Activated CD4-positive, alpha-beta memory T cell treated with anti-CD3 and anti-CD28 coated beads for 36 hours (primary cell): ENCODE results near the gene ZNF385D. TPM values are rescaled to one million over a fixed set of nuclear protein-coding genes. Genes with fewer than 3 reads are reported as not detected.
"Not testable (repeated sequence)": the region's sequence is repeated elsewhere in the genome, so short reads cannot be mapped to it uniquely, and the experiment has no call there.

Experiments
- CTCF ChIA-PET: fragments of 350-600 bp; sonication (Branson Sonifier 250); formaldehyde crosslinking; loops from one replicate; lab custom pipeline; 2021; ENCODE audit warnings: antibody characterized with exemption, inconsistent platforms; lab: Charles Lee
- POLR2A ChIA-PET: fragments of 350-600 bp; sonication (Branson Sonifier 250); formaldehyde crosslinking; loops from one replicate; lab custom pipeline; 2021; ENCODE audit warnings: antibody characterized with exemption; lab: Charles Lee
- DNase-seq: peaks from one replicate; pipeline ENCODE4 v3.0.0-alpha.2; 2020
- H3K27ac Mint-ChIP-seq: one replicate; pipeline ENCODE4 v1.8.0; 2021; ENCODE audit warnings: mixed read lengths
- H3K27me3 Mint-ChIP-seq: one replicate; pipeline ENCODE4 v1.8.0; 2021; ENCODE audit warnings: mixed read lengths
- H3K36me3 Mint-ChIP-seq: one replicate; pipeline ENCODE4 v1.8.0; 2021; ENCODE audit warnings: mixed read lengths
- H3K4me1 Mint-ChIP-seq: one replicate; pipeline ENCODE4 v1.8.0; 2021; ENCODE audit warnings: low read depth, mixed read lengths
- H3K4me3 Mint-ChIP-seq: one replicate; pipeline ENCODE4 v1.8.0; 2021; ENCODE audit warnings: mild to moderate bottlenecking, mixed read lengths
- H3K9me3 Mint-ChIP-seq: one replicate; pipeline ENCODE4 v1.8.0; 2021; ENCODE audit warnings: mixed read lengths
- intact Hi-C: fragments of 100-400 bp; cut with micrococcal nuclease; formaldehyde crosslinking; loops from one replicate; pipeline ENCODE4 v1.15.1; 2023
- total RNA-seq, 2 experiments: library from RNA; stranded (reverse); gene quantifications; one replicate each; pipeline ENCODE4 v1.2.3, GENCODE V29; 2021

ZNF385D gene
- total RNA-seq, 2 experiments from 2014 or later = not detected

GRCh38 chr3:21515417-21515816, 235.6 kb downstream of the ZNF385D start:
- Mint-ChIP-seq H3K4me1 (no peaks in the 10 kb centered on the region), H3K27me3 (no peaks in the 10 kb centered on the region), H3K27ac (no peak overlapping the region), H3K36me3 (no peaks in the 10 kb centered on the region), H3K4me3 (no peak overlapping the region), H3K9me3 (peaks cover 17% of the 10 kb centered on the region)
- intact Hi-C loops = no loop called here
- POLR2A ChIA-PET = no interaction called here
- CTCF ChIA-PET = no interaction called here
- DNase-seq = no peak

- no peaks in the 10 kb centered on the region for H3K4me1 Mint-ChIP-seq
- no peak overlapping the region for H3K4me3 Mint-ChIP-seq
- H3K9me3 Mint-ChIP-seq = peaks cover 16% of the 10 kb centered on the region
- no peaks in the 10 kb centered on the region for H3K36me3 Mint-ChIP-seq
- H3K27me3 Mint-ChIP-seq = no peaks in the 10 kb centered on the region
- CTCF ChIA-PET = no interaction called here
- POLR2A ChIA-PET = no interaction called here
- DNase-seq = no peak
- no peak overlapping the region for H3K27ac Mint-ChIP-seq
- intact Hi-C loops = no loop called here
Observed at GRCh38 chr3:21509731-21510470, 241.1 kb downstream of the ZNF385D start.

GRCh38 chr3:21508246-21508645, 242.8 kb downstream of the ZNF385D start:
- no peak overlapping the region for H3K4me3 Mint-ChIP-seq
- POLR2A ChIA-PET = no interaction called here
- H3K9me3 Mint-ChIP-seq = peaks cover 18% of the 10 kb centered on the region
- H3K27me3 Mint-ChIP-seq = no peaks in the 10 kb centered on the region
- no peak overlapping the region for H3K27ac Mint-ChIP-seq
- intact Hi-C loops = no loop called here
- no peaks in the 10 kb centered on the region for H3K36me3 Mint-ChIP-seq
- CTCF ChIA-PET = no interaction called here
- no peaks in the 10 kb centered on the region for H3K4me1 Mint-ChIP-seq
- no peak for DNase-seq

- H3K4me3 Mint-ChIP-seq = no peak overlapping the region
- intact Hi-C loops = no loop called here
- no peak overlapping the region for H3K27ac Mint-ChIP-seq
- POLR2A ChIA-PET = no interaction called here
- H3K36me3 Mint-ChIP-seq = no peaks in the 10 kb centered on the region
- CTCF ChIA-PET = no interaction called here
- no peaks in the 10 kb centered on the region for H3K4me1 Mint-ChIP-seq
- no peak for DNase-seq
- peaks cover 12% of the 10 kb centered on the region for H3K9me3 Mint-ChIP-seq
- no peaks in the 10 kb centered on the region for H3K27me3 Mint-ChIP-seq
Observed at GRCh38 chr3:21505711-21506460, 245.1 kb downstream of the ZNF385D start.

- ChIA-PET POLR2A (no interaction called here), CTCF (no interaction called here)
- H3K36me3 Mint-ChIP-seq = no peaks in the 10 kb centered on the region
- H3K4me1 Mint-ChIP-seq = no peaks in the 10 kb centered on the region
- intact Hi-C loops = no loop called here
- H3K9me3 Mint-ChIP-seq = peaks cover 11% of the 10 kb centered on the region
- no peak overlapping the region for H3K4me3 Mint-ChIP-seq
- no peaks in the 10 kb centered on the region for H3K27me3 Mint-ChIP-seq
- no peak for DNase-seq
- H3K27ac Mint-ChIP-seq = no peak overlapping the region
Observed at GRCh38 chr3:21502656-21503055, 248.4 kb downstream of the ZNF385D start.

GRCh38 chr3:21500834-21501233, 250.2 kb downstream of the ZNF385D start:
- CTCF ChIA-PET = no interaction called here
- no peaks in the 10 kb centered on the region for H3K36me3 Mint-ChIP-seq
- H3K27me3 Mint-ChIP-seq = no peaks in the 10 kb centered on the region
- POLR2A ChIA-PET = no interaction called here
- peaks cover 11% of the 10 kb centered on the region for H3K9me3 Mint-ChIP-seq
- no peak for DNase-seq
- H3K27ac Mint-ChIP-seq = no peak overlapping the region
- intact Hi-C loops = no loop called here
- H3K4me3 Mint-ChIP-seq = no peak overlapping the region
- H3K4me1 Mint-ChIP-seq = no peaks in the 10 kb centered on the region

GRCh38 chr3:21490671-21491070, 260.3 kb downstream of the ZNF385D start:
- H3K27ac Mint-ChIP-seq, CTCF ChIA-PET, H3K27me3 Mint-ChIP-seq, DNase-seq, POLR2A ChIA-PET, H3K9me3 Mint-ChIP-seq, H3K4me1 Mint-ChIP-seq, intact Hi-C loops, H3K36me3 Mint-ChIP-seq, H3K4me3 Mint-ChIP-seq: not testable (repeated sequence)

- CTCF ChIA-PET = no interaction called here
- no peaks in the 10 kb centered on the region for H3K4me1 Mint-ChIP-seq
- H3K27ac Mint-ChIP-seq = no peak overlapping the region
- H3K4me3 Mint-ChIP-seq = no peak overlapping the region
- no peaks in the 10 kb centered on the region for H3K36me3 Mint-ChIP-seq
- intact Hi-C loops = no loop called here
- POLR2A ChIA-PET = no interaction called here
- no peak for DNase-seq
- H3K27me3 Mint-ChIP-seq = no peaks in the 10 kb centered on the region
- H3K9me3 Mint-ChIP-seq = peaks cover 5% of the 10 kb centered on the region
Observed at GRCh38 chr3:21487520-21487919, 263.5 kb downstream of the ZNF385D start.

GRCh38 chr3:21486024-21486935, 264.7 kb downstream of the ZNF385D start:
- H3K4me1 Mint-ChIP-seq, H3K9me3 Mint-ChIP-seq, H3K27me3 Mint-ChIP-seq, CTCF ChIA-PET, intact Hi-C loops, DNase-seq, H3K4me3 Mint-ChIP-seq, H3K36me3 Mint-ChIP-seq, H3K27ac Mint-ChIP-seq, POLR2A ChIA-PET: not testable (repeated sequence)

GRCh38 chr3:21484828-21485144, 266.2 kb downstream of the ZNF385D start:
- no peak overlapping the region for H3K4me3 Mint-ChIP-seq
- no peaks in the 10 kb centered on the region for H3K4me1 Mint-ChIP-seq
- peaks cover 7% of the 10 kb centered on the region for H3K9me3 Mint-ChIP-seq
- H3K36me3 Mint-ChIP-seq = no peaks in the 10 kb centered on the region
- POLR2A ChIA-PET = no interaction called here
- no peak for DNase-seq
- CTCF ChIA-PET = no interaction called here
- H3K27ac Mint-ChIP-seq = no peak overlapping the region
- H3K27me3 Mint-ChIP-seq = no peaks in the 10 kb centered on the region
- intact Hi-C loops = no loop called here

GRCh38 chr3:21484057-21484827, 266.8 kb downstream of the ZNF385D start:
- no peaks in the 10 kb centered on the region for H3K4me1 Mint-ChIP-seq
- H3K4me3 Mint-ChIP-seq = no peak overlapping the region
- no peaks in the 10 kb centered on the region for H3K27me3 Mint-ChIP-seq
- H3K27ac Mint-ChIP-seq = no peak overlapping the region
- peak; percentile 11 for DNase-seq
- intact Hi-C loops = no loop called here
- no peaks in the 10 kb centered on the region for H3K36me3 Mint-ChIP-seq
- peaks cover 6% of the 10 kb centered on the region for H3K9me3 Mint-ChIP-seq
- CTCF ChIA-PET = no interaction called here
- POLR2A ChIA-PET = no interaction called here

- Mint-ChIP-seq H3K9me3 (peaks cover 6% of the 10 kb centered on the region), H3K4me1 (no peaks in the 10 kb centered on the region), H3K27ac (no peak overlapping the region), H3K4me3 (no peak overlapping the region), H3K36me3 (no peaks in the 10 kb centered on the region), H3K27me3 (no peaks in the 10 kb centered on the region)
- intact Hi-C loops = no loop called here
- no peak for DNase-seq
- ChIA-PET CTCF (no interaction called here), POLR2A (no interaction called here)
Observed at GRCh38 chr3:21481991-21482390, 269.0 kb downstream of the ZNF385D start.
